ENCODE results near the gene CCDC39.

DNA sequence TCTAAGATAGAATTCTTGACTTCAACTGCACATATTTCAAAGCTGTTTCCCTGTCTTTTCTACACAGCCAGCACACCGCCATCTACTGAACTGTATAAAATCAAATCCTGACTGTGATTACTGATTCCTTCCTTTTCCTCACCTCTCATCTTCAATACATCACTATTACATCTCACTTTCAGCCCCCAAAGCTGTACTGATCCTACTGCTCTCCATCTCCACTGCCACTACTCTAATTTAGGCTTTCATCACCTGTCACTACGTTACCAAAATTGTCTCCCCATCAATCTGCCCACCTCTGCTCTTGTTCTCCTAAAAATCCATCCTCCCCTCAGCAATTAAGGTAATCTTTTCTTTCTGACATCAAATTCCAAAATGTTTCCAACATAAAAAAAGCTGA lies 4.5 kb upstream of the CCDC39 start:
- TF ChIP-seq, protein P1, sequence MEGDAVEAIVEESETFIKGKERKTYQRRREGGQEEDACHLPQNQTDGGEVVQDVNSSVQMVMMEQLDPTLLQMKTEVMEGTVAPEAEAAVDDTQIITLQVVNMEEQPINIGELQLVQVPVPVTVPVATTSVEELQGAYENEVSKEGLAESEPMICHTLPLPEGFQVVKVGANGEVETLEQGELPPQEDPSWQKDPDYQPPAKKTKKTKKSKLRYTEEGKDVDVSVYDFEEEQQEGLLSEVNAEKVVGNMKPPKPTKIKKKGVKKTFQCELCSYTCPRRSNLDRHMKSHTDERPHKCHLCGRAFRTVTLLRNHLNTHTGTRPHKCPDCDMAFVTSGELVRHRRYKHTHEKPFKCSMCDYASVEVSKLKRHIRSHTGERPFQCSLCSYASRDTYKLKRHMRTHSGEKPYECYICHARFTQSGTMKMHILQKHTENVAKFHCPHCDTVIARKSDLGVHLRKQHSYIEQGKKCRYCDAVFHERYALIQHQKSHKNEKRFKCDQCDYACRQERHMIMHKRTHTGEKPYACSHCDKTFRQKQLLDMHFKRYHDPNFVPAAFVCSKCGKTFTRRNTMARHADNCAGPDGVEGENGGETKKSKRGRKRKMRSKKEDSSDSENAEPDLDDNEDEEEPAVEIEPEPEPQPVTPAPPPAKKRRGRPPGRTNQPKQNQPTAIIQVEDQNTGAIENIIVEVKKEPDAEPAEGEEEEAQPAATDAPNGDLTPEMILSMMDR (IDR thresholded peaks at IDR 0.05), result no peak
- no peak for TF ChIP-seq POLR2A (IDR thresholded peaks at IDR 0.05)

Data from adrenal gland (tissue), 5 donors.